ENCODE results near the gene DMD. TPM values are rescaled to one million over a fixed set of nuclear protein-coding genes. Genes with fewer than 3 reads are reported as not detected.

The DMD gene
- total RNA-seq, 1 donor from 2014 or later = 2.5 TPM

GRCh38 chrX:31663172-31663571 lies 1548.2 kb downstream of the DMD start:
- no peak for DNase-seq (ENCODE audit: low read depth)
- Histone ChIP-seq H3K27me3 (ENCODE audit: control insufficient read depth, insufficient read depth, low read length) (no peaks in the 10 kb centered on the region), H3K36me3 (ENCODE audit: control insufficient read depth, insufficient read depth, low read length) (no peaks in the 10 kb centered on the region), H3K4me3 (ENCODE audit: low read depth, low read length) (no peak overlapping the region)
- TF ChIP-seq CTCF (IDR thresholded peaks at IDR 0.05; ENCODE audit: insufficient read depth, low read length, poor library complexity, severe bottlenecking) = no peak

- H3K36me3 ChIP-seq (ENCODE audit: control insufficient read depth, insufficient read depth, low read length) = no peaks in the 10 kb centered on the region
- H3K4me3 ChIP-seq (ENCODE audit: low read depth, low read length) = no peak overlapping the region
- no peaks in the 10 kb centered on the region for H3K27me3 ChIP-seq (ENCODE audit: control insufficient read depth, insufficient read depth, low read length)
- TF ChIP-seq CTCF (IDR thresholded peaks at IDR 0.05; ENCODE audit: insufficient read depth, low read length, poor library complexity, severe bottlenecking) = no peak
- DNase-seq (ENCODE audit: low read depth) = no peak
Observed at GRCh38 chrX:31661280-31661810, 1550.0 kb downstream of the DMD start.

DNA sequence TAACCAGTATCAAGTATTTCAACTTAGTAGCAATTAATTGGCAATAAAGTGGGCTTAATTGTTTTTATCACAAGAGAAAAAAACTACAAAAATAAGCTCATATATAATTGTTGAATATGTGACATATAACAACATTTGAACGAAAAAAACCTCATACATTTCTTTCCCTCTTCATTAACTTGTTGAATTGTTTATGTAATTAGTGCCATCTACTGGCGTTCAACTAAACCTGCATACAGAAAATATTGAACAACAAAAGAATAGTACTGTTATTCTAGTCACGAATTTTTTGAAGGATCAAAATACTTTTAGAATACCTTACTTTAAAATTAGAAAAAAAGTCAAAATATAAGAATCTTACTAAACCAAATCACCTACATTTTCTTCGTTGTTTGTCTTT lies 1553.0 kb downstream of the DMD start:
- Histone ChIP-seq H3K36me3 (ENCODE audit: control insufficient read depth, insufficient read depth, low read length) (no peaks in the 10 kb centered on the region), H3K4me3 (ENCODE audit: low read depth, low read length) (no peak overlapping the region), H3K27me3 (ENCODE audit: control insufficient read depth, insufficient read depth, low read length) (no peaks in the 10 kb centered on the region)
- DNase-seq (ENCODE audit: low read depth) = no peak
- peak; percentile 43 for TF ChIP-seq CTCF (IDR thresholded peaks at IDR 0.05; ENCODE audit: insufficient read depth, low read length, poor library complexity, severe bottlenecking)

- H3K4me3 ChIP-seq (ENCODE audit: low read depth, low read length) = no peak overlapping the region
- no peaks in the 10 kb centered on the region for H3K27me3 ChIP-seq (ENCODE audit: control insufficient read depth, insufficient read depth, low read length)
- TF ChIP-seq CTCF (IDR thresholded peaks at IDR 0.05; ENCODE audit: insufficient read depth, low read length, poor library complexity, severe bottlenecking) = no peak
- DNase-seq (ENCODE audit: low read depth) = no peak
- no peaks in the 10 kb centered on the region for H3K36me3 ChIP-seq (ENCODE audit: control insufficient read depth, insufficient read depth, low read length)
Observed at GRCh38 chrX:31656013-31656412, 1555.3 kb downstream of the DMD start.

GRCh38 chrX:31653422-31653821 lies 1557.9 kb downstream of the DMD start:
- Histone ChIP-seq H3K27me3 (ENCODE audit: control insufficient read depth, insufficient read depth, low read length) (no peaks in the 10 kb centered on the region), H3K4me3 (ENCODE audit: low read depth, low read length) (no peak overlapping the region), H3K36me3 (ENCODE audit: control insufficient read depth, insufficient read depth, low read length) (no peaks in the 10 kb centered on the region)
- DNase-seq (ENCODE audit: low read depth) = no peak
- TF ChIP-seq CTCF (IDR thresholded peaks at IDR 0.05; ENCODE audit: insufficient read depth, low read length, poor library complexity, severe bottlenecking) = no peak

DNA sequence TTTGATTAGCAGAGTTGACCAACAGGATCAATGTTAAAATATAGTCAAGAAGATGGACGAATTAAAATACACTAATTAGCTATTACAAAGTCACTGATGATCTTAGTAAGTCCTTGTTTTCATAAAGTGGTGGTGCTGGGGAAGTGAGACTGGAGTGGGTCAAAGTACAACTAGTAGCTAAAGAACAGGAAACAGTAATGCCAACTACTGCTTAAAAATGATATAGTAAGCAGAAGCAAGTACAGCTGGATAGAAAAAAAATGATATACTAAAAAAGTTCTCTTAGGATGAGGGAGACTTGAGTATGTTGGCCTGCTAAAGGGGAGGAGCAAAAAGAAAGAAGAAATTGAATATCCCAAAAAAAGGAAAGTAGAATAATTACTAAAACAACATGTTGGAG lies 1558.7 kb downstream of the DMD start:
- no peak for TF ChIP-seq CTCF (IDR thresholded peaks at IDR 0.05; ENCODE audit: insufficient read depth, low read length, poor library complexity, severe bottlenecking)
- DNase-seq (ENCODE audit: low read depth) = no peak
- Histone ChIP-seq H3K4me3 (ENCODE audit: low read depth, low read length) (no peak overlapping the region), H3K36me3 (ENCODE audit: control insufficient read depth, insufficient read depth, low read length) (no peaks in the 10 kb centered on the region), H3K27me3 (ENCODE audit: control insufficient read depth, insufficient read depth, low read length) (no peaks in the 10 kb centered on the region)

Data from kidney epithelial cell (primary cell).